ENCODE data around the gene ADAMTS12. TPM values are rescaled to one million over a fixed set of nuclear protein-coding genes. Genes with fewer than 3 reads are reported as not detected.

The ADAMTS12 gene
- total and polyA plus RNA-seq, 2 experiments from 2014 or later = 7.8 to 11.5 TPM

DNA sequence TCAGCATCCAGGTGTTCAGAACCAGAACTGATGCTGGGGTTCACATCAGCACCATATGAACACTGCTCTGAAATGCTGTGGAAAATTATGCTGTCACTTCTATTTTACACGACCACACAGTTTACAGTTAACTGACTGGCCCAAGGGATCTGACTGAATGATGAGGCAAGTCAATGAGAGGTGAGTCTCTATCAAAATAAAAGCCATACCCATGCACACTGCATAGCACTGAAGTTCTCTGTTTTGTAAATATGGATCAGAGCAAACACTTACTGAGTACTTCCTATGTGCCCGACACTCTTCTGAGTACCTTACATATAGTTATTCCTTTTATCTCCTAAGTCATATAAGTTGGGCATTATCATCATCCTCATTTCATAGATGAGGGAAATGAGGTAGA lies 328.3 kb downstream of the ADAMTS12 start:
- DNase-seq = no peak
- Histone ChIP-seq H3K4me1 (ENCODE audit: insufficient read depth) (peaks cover 12% of the 10 kb centered on the region), H3K36me3 (ENCODE audit: low read depth) (no peaks in the 10 kb centered on the region), H3K4me3 (no peak overlapping the region), H3K4me2 (ENCODE audit: unreplicated experiment) (no peak overlapping the region), H3K9me2 (ENCODE audit: insufficient read depth) (no peaks in the 10 kb centered on the region), H4K20me1 (ENCODE audit: insufficient read depth) (no peaks in the 10 kb centered on the region), H3K9ac (no peak overlapping the region), H2AFZ (peak overlapping the region; percentile 61; the same call in 1 of the 2 replicates), H3K27me3 (replicated peaks; ENCODE audit: insufficient read depth) (no peaks in the 10 kb centered on the region), H3K27ac (no peak overlapping the region), H3F3A (ENCODE audit: insufficient read depth) (peaks cover 14% of the 10 kb centered on the region), H3K9me3 (ENCODE audit: low read depth) (no peaks in the 10 kb centered on the region), H3K79me2 (ENCODE audit: insufficient read depth) (no peaks in the 10 kb centered on the region)
- 77 to 89% methylated on average over 2 of the region's 2 CpGs for WGBS, 2 experiments (ENCODE audit: low coverage in 1 of 2, low lambda C conversion rate in 2 of 2, missing lambda C conversion rate in 2 of 2)
- in situ Hi-C loops (cut with MboI) = no loop called here
- no peak for TF ChIP-seq EZH2 (IDR thresholded peaks at IDR 0.05; ENCODE audit: insufficient read depth, poor library complexity, severe bottlenecking)
- TF ChIP-seq EZH2phosphoT487 (IDR thresholded peaks at IDR 0.05; ENCODE audit: insufficient read depth, low read depth) = no peak

DNA sequence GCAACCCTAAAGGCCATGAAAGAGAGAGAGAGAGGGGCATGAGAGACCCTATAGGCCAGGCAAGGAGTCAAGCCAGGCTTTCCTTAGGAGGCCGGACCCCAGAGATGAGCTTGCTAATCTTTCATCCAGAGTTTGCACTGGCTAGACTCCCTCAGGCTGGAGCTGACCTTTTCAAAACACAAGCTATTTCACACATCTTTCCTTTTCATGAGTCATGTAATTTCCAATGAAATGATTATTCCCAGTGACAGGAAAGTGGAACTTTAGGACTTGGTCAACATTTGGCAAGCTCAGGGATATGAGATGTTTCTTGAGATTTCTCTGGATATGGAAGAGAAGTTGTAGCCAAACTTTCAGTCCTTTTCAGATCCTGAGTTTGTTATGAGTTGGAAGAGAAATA lies 333.3 kb downstream of the ADAMTS12 start:
- H3F3A ChIP-seq (ENCODE audit: insufficient read depth) = peaks cover 16% of the 10 kb centered on the region
- no peak overlapping the region for H3K4me3 ChIP-seq
- WGBS, 2 experiments (ENCODE audit: low coverage in 1 of 2, low lambda C conversion rate in 2 of 2, missing lambda C conversion rate in 2 of 2) = 16 to 38% methylated on average over 1 of the region's 1 CpG
- no peaks in the 10 kb centered on the region for H3K9me2 ChIP-seq (ENCODE audit: insufficient read depth)
- in situ Hi-C loops (cut with MboI) = no loop called here
- H3K4me1 ChIP-seq (ENCODE audit: insufficient read depth) = peaks cover 10% of the 10 kb centered on the region
- no peak overlapping the region for H2AFZ ChIP-seq
- TF ChIP-seq EZH2phosphoT487 (IDR thresholded peaks at IDR 0.05; ENCODE audit: insufficient read depth, low read depth) (no peak), EZH2 (IDR thresholded peaks at IDR 0.05; ENCODE audit: insufficient read depth, poor library complexity, severe bottlenecking) (no peak)
- no peak overlapping the region for H3K9ac ChIP-seq
- no peaks in the 10 kb centered on the region for H4K20me1 ChIP-seq (ENCODE audit: insufficient read depth)
- H3K27me3 ChIP-seq (replicated peaks; ENCODE audit: insufficient read depth) = no peaks in the 10 kb centered on the region
- no peaks in the 10 kb centered on the region for H3K36me3 ChIP-seq (ENCODE audit: low read depth)
- DNase-seq = peak; percentile 55
- no peak overlapping the region for H3K27ac ChIP-seq
- no peaks in the 10 kb centered on the region for H3K9me3 ChIP-seq (ENCODE audit: low read depth)
- no peak overlapping the region for H3K4me2 ChIP-seq (ENCODE audit: unreplicated experiment)
- H3K79me2 ChIP-seq (ENCODE audit: insufficient read depth) = no peaks in the 10 kb centered on the region

DNA sequence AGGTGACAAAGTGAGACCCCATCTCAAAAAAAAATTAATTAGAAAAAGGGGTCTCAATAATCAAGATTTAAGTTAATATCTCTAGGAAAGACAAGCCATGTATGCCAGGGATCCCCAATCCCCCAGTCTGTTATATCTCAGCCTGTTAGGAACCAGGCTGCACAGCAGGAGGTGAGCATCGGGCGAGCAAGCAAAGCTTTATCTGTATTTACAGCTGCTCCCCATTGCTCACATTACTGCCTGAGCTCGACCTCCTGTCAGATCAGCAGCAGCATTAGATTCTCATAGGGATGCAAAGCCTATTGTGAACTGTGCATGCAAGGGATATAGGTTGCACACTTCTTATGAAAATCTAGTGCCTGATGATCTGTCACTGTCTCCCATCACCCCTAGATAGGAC lies 334.2 kb downstream of the ADAMTS12 start:
- H3K79me2 ChIP-seq (ENCODE audit: insufficient read depth) = no peaks in the 10 kb centered on the region
- no peaks in the 10 kb centered on the region for H4K20me1 ChIP-seq (ENCODE audit: insufficient read depth)
- no peak overlapping the region for H3K27ac ChIP-seq
- H3K4me3 ChIP-seq = no peak overlapping the region
- 86 to 92% methylated on average over 3 of the region's 3 CpGs for WGBS, 2 experiments (ENCODE audit: low coverage in 1 of 2, low lambda C conversion rate in 2 of 2, missing lambda C conversion rate in 2 of 2)
- H3F3A ChIP-seq (ENCODE audit: insufficient read depth) = peaks cover 8% of the 10 kb centered on the region
- no peaks in the 10 kb centered on the region for H3K27me3 ChIP-seq (replicated peaks; ENCODE audit: insufficient read depth)
- in situ Hi-C loops (cut with MboI) = no loop called here
- H3K9ac ChIP-seq = no peak overlapping the region
- TF ChIP-seq EZH2phosphoT487 (IDR thresholded peaks at IDR 0.05; ENCODE audit: insufficient read depth, low read depth) (no peak), EZH2 (IDR thresholded peaks at IDR 0.05; ENCODE audit: insufficient read depth, poor library complexity, severe bottlenecking) (no peak)
- H3K9me2 ChIP-seq (ENCODE audit: insufficient read depth) = no peaks in the 10 kb centered on the region
- no peak overlapping the region for H3K4me2 ChIP-seq (ENCODE audit: unreplicated experiment)
- H3K9me3 ChIP-seq (ENCODE audit: low read depth) = no peaks in the 10 kb centered on the region
- DNase-seq = no peak
- no peaks in the 10 kb centered on the region for H3K36me3 ChIP-seq (ENCODE audit: low read depth)
- peaks cover 10% of the 10 kb centered on the region for H3K4me1 ChIP-seq (ENCODE audit: insufficient read depth)
- H2AFZ ChIP-seq = no peak overlapping the region

DNA sequence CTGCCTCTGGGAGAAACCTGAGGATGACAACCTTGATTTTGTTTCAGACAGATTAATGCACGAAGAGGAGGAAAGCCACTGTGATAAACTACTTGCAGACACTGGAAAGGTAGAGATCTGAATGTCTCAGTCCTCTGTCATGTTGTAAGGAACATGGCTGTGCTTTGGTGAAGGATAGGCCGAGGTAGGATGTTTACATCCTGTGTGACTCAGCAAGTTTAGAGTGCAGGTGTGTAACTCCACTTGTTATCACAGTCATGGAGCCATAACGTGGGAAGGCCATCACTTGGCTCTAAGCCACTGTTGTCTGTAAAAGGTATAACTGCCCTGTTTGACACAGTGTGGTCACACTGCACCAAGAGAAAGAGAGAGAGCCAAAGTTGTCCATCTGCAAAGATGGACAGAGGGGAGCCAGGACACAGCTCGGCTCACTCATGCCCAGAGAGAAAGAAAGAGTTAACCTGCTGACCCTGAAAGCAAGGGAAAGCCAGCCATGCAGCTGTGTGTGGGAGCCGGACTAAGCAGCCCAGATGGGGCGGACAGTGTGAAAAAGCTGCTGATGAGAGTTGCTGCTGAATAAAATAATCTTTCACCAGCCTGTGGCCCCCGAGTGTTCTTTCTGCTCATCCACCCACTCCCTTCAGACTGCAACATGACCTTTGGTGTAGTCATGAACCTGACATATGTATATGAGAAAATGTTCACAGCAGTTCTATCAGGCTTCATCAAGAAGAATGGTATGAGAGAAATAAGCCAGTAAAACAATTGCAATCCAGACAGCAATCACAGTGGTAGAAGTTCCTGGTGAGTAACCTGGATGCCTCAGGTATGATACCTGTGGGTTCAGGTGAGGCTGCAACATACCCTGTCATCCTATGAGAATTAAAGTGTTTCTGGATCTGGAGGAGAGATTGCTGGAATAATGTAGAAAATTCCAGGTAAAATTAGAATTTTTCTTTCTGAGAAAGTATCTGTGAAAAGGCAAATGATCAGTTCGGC lies 335.2 kb downstream of the ADAMTS12 start:
- no peaks in the 10 kb centered on the region for H3K27me3 ChIP-seq (replicated peaks; ENCODE audit: insufficient read depth)
- no peak overlapping the region for H2AFZ ChIP-seq
- no peaks in the 10 kb centered on the region for H3K79me2 ChIP-seq (ENCODE audit: insufficient read depth)
- no peak overlapping the region for H3K4me2 ChIP-seq (ENCODE audit: unreplicated experiment)
- no peaks in the 10 kb centered on the region for H3K9me3 ChIP-seq (ENCODE audit: low read depth)
- H3K9ac ChIP-seq = no peak overlapping the region
- H3K27ac ChIP-seq = no peak overlapping the region
- no peak overlapping the region for H3K4me3 ChIP-seq
- no peak for DNase-seq
- TF ChIP-seq EZH2 (IDR thresholded peaks at IDR 0.05; ENCODE audit: insufficient read depth, poor library complexity, severe bottlenecking) (no peak), EZH2phosphoT487 (IDR thresholded peaks at IDR 0.05; ENCODE audit: insufficient read depth, low read depth) (no peak)
- peaks cover 10% of the 10 kb centered on the region for H3K4me1 ChIP-seq (ENCODE audit: insufficient read depth)
- no peaks in the 10 kb centered on the region for H3K9me2 ChIP-seq (ENCODE audit: insufficient read depth)
- in situ Hi-C loops (cut with MboI) = no loop called here
- no peaks in the 10 kb centered on the region for H3K36me3 ChIP-seq (ENCODE audit: low read depth)
- peaks cover 8% of the 10 kb centered on the region for H3F3A ChIP-seq (ENCODE audit: insufficient read depth)
- H4K20me1 ChIP-seq (ENCODE audit: insufficient read depth) = no peaks in the 10 kb centered on the region
- 93 to 95% methylated on average over 8 of the region's 8 CpGs for WGBS, 2 experiments (ENCODE audit: low coverage in 1 of 2, low lambda C conversion rate in 2 of 2, missing lambda C conversion rate in 2 of 2)

Measured in GM23248 (cell line).